Measurements from ENCODE around the gene UNCX. TPM values are rescaled to one million over a fixed set of nuclear protein-coding genes. Genes with fewer than 3 reads are reported as not detected.

UNCX gene
- polyA plus RNA-seq, 1 experiment = not detected

- peaks cover 80% of the 10 kb centered on the region for H3K27me3 ChIP-seq (ENCODE audit: control insufficient read depth, insufficient read depth, low read length)
- DNase-seq (ENCODE audit: low read depth, low spot score) = no peak
- no peak overlapping the region for H3K27ac ChIP-seq (ENCODE audit: low read depth, low read length)
- TF ChIP-seq CTCF (IDR thresholded peaks at IDR 0.05; ENCODE audit: low read depth, low read length) = no peak
- ChIA-PET CTCF (no interaction called here), POLR2A (no interaction called here)
- H3K4me3 ChIP-seq (ENCODE audit: low read depth, low read length) = no peak overlapping the region
- peaks cover 37% of the 10 kb centered on the region; the same call in 1 of the 2 replicates for H3K9me3 ChIP-seq (ENCODE audit: control insufficient read depth, insufficient read depth, low read length)
Observed at GRCh38 chr7:1238450-1238882, 5.8 kb downstream of the UNCX start.

- Histone ChIP-seq H3K27ac (ENCODE audit: low read depth, low read length) (no peak overlapping the region), H3K4me3 (ENCODE audit: low read depth, low read length) (no peak overlapping the region), H3K9me3 (ENCODE audit: control insufficient read depth, insufficient read depth, low read length) (peaks cover 38% of the 10 kb centered on the region; the same call in 1 of the 2 replicates), H3K27me3 (ENCODE audit: control insufficient read depth, insufficient read depth, low read length) (peaks cover 80% of the 10 kb centered on the region)
- ChIA-PET POLR2A (no interaction called here), CTCF (no interaction called here)
- no peak for DNase-seq (ENCODE audit: low read depth, low spot score)
- no peak for TF ChIP-seq CTCF (IDR thresholded peaks at IDR 0.05; ENCODE audit: low read depth, low read length)
Observed at GRCh38 chr7:1238931-1239802, 6.5 kb downstream of the UNCX start.

GRCh38 chr7:1239803-1240516 lies 7.3 kb downstream of the UNCX start:
- ChIA-PET CTCF (no interaction called here), POLR2A (no interaction called here)

GRCh38 chr7:1240517-1241257 lies 8.0 kb downstream of the UNCX start:
- CTCF ChIA-PET = no interaction called here

More at GRCh38 chr7:1239803-1240516, 7.3 kb downstream of the UNCX start:
- no peak for TF ChIP-seq CTCF (IDR thresholded peaks at IDR 0.05; ENCODE audit: low read depth, low read length)
- H3K4me3 ChIP-seq (ENCODE audit: low read depth, low read length) = no peak overlapping the region
- H3K27me3 ChIP-seq (ENCODE audit: control insufficient read depth, insufficient read depth, low read length) = peaks cover 80% of the 10 kb centered on the region
- peaks cover 38% of the 10 kb centered on the region for H3K9me3 ChIP-seq (ENCODE audit: control insufficient read depth, insufficient read depth, low read length)
- DNase-seq (ENCODE audit: low read depth, low spot score) = no peak
- H3K27ac ChIP-seq (ENCODE audit: low read depth, low read length) = no peak overlapping the region

More at GRCh38 chr7:1240517-1241257, 8.0 kb downstream of the UNCX start:
- TF ChIP-seq CTCF (IDR thresholded peaks at IDR 0.05; ENCODE audit: low read depth, low read length) = no peak
- H3K4me3 ChIP-seq (ENCODE audit: low read depth, low read length) = no peak overlapping the region
- H3K27ac ChIP-seq (ENCODE audit: low read depth, low read length) = no peak overlapping the region
- H3K27me3 ChIP-seq (ENCODE audit: control insufficient read depth, insufficient read depth, low read length) = peaks cover 80% of the 10 kb centered on the region
- POLR2A ChIA-PET = no interaction called here
- no peak for DNase-seq (ENCODE audit: low read depth, low spot score)
- H3K9me3 ChIP-seq (ENCODE audit: control insufficient read depth, insufficient read depth, low read length) = peaks cover 38% of the 10 kb centered on the region
